SK-N-SH treated with all-trans-retinoic acid at 6 μM for 48 hours (cell line): ENCODE results near the gene SMYD3.

Source experiments
- ARNTL ChIP-seq: fragments of 450-650 bp; formaldehyde crosslinking; IDR thresholded peaks from 2 replicates; pipeline ENCODE4 v1.5.0; 2020; ENCODE audit warnings: low read depth, mild to moderate bottlenecking, moderate library complexity, borderline replicate concordance
- ISL1 ChIP-seq: fragments of 250-450 bp; sonication (Bioruptor Pico); IDR thresholded peaks from 2 replicates; pipeline ENCODE4 v2.1.2; 2022; ENCODE audit warnings: mild to moderate bottlenecking, moderate library complexity
- PATZ1 ChIP-seq: fragments of 250-450 bp; sonication (Bioruptor Pico); IDR thresholded peaks from 2 replicates; pipeline ENCODE4 v1.8.0; 2020; ENCODE audit warnings: mild to moderate bottlenecking, moderate library complexity, borderline replicate concordance
- POU6F1 ChIP-seq: fragments of 250-450 bp; sonication (Bioruptor Pico); IDR thresholded peaks from 2 replicates; pipeline ENCODE4 v1.8.0; 2021; ENCODE audit warnings: low read depth, mild to moderate bottlenecking, moderate library complexity, borderline replicate concordance
- PPARA ChIP-seq: fragments of 250-450 bp; sonication (Bioruptor Pico); IDR thresholded peaks from 2 replicates; pipeline ENCODE4 v1.5.0; 2020; ENCODE audit warnings: mild to moderate bottlenecking, borderline replicate concordance
- RARB ChIP-seq: fragments of 250-450 bp; sonication (Bioruptor Pico); IDR thresholded peaks from 2 replicates; pipeline ENCODE4 v1.8.0; 2021; ENCODE audit warnings: mild to moderate bottlenecking, moderate library complexity
- SNAI2 ChIP-seq: fragments of 250-450 bp; sonication (Bioruptor Pico); IDR thresholded peaks from 2 replicates; pipeline ENCODE4 v1.5.0; 2020; ENCODE audit warnings: mild to moderate bottlenecking, moderate library complexity
- TOX ChIP-seq: fragments of 250-450 bp; sonication (Bioruptor Pico); IDR thresholded peaks from 2 replicates; pipeline ENCODE4 v1.8.0; 2021; ENCODE audit warnings: mild to moderate bottlenecking, moderate library complexity, borderline replicate concordance
- ZC3H10 ChIP-seq: fragments of 250-450 bp; sonication (Bioruptor Pico); IDR thresholded peaks from 2 replicates; pipeline ENCODE4 v1.5.1; 2021; ENCODE audit warnings: mild to moderate bottlenecking, moderate library complexity
- ZFP30 ChIP-seq: fragments of 450-650 bp; formaldehyde crosslinking; IDR thresholded peaks from 2 replicates; pipeline ENCODE4 v1.5.0; 2022; ENCODE audit warnings: mild to moderate bottlenecking, moderate library complexity
- ZNF70 ChIP-seq: fragments of 450-650 bp; formaldehyde crosslinking; IDR thresholded peaks from 2 replicates; pipeline ENCODE4 v1.5.0; 2020; ENCODE audit warnings: mild to moderate bottlenecking, moderate library complexity

GRCh38 chr1:245843101-245843500 lies 664.0 kb downstream of the SMYD3 start:
- no peak for TF ChIP-seq PATZ1 (CRISPR knock-in tag)
- TF ChIP-seq ARNTL = no peak
- no peak for TF ChIP-seq TOX (CRISPR knock-in tag)
- no peak for TF ChIP-seq ZC3H10 (CRISPR knock-in tag)
- no peak for TF ChIP-seq ISL1 (CRISPR knock-in tag)
- no peak for TF ChIP-seq ZFP30
- TF ChIP-seq SNAI2 (CRISPR knock-in tag) = no peak
- no peak for TF ChIP-seq RARB (CRISPR knock-in tag)
- no peak for TF ChIP-seq PPARA (CRISPR knock-in tag)
- TF ChIP-seq POU6F1 (CRISPR knock-in tag) = no peak
- TF ChIP-seq ZNF70 (CRISPR knock-in tag) = no peak
